SHP77 treated with DMSO at 0.1 percent for 48 hours (cell line): Measurements from ENCODE around the gene CDH20.

Experiments
- DNase-seq: peaks from one replicate; lab custom pipeline; 2025; lab: John Stamatoyannopoulos, UW

The CDH20 gene

DNA sequence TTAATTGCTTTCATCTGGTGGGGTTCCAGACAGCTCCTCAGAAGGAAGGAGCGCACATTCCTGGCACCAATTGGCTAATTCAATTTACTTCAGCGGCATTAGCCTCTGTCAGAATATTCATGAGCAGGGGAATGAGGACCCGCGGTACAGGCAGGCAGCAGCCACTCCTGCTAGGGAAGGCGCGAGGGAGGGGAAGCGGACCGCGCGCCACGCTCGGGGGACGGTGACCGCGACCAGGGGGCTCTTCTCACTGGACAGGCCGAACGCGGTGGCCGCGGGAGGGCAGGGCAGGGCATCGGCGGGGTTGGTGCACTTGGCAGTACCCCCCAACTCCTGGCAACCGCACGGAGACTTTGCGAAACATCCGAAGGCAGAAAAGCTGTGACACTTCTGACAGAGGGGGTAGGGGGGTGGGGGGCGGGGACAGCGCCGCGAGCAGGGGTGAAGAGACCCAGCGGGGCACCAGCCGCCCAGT is at the start of gene CDH20:
CDH20 (plus strand) TSS at position 160 of the 475 bp plus-strand sequence.
- no peak for DNase-seq

DNA sequence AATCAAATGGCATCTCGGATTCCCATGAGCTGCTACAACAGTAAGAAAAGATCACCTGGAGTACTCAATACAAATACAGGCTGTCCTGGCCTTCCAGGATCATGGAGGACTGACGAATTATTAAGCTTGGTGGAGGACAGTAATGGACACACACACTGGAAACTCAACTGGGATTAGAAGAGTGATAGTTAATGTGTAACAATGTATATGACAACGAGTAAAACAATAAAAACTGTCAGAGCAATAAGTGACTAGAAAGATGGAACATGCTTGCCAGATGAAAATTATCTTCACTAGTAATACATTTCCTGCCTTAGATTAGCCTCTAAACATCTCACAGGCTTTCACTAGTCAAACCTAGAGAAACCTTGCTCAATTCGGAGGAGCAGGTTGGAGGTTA is 49.2 kb upstream of the CDH20 start:
- DNase-seq, result no peak

DNA sequence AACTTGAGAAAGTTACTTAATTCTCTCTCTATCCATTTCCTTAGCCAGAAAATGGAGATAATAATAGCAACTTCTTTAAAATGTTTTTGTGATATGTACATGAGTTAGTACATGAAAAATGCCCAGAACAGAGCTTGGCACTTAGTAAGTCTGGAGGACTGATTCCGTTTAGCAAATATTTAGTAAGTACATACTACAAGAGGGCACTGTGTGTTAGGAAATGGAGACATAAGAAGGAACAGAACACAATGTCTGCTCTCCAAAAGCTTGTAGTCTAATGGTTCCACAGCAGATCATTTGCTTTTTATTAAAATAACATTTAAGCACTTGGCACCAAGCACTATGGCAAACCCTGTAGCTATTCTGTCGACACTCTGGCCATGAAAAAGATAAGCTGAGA is 47.5 kb upstream of the CDH20 start:
- no peak for DNase-seq

DNA sequence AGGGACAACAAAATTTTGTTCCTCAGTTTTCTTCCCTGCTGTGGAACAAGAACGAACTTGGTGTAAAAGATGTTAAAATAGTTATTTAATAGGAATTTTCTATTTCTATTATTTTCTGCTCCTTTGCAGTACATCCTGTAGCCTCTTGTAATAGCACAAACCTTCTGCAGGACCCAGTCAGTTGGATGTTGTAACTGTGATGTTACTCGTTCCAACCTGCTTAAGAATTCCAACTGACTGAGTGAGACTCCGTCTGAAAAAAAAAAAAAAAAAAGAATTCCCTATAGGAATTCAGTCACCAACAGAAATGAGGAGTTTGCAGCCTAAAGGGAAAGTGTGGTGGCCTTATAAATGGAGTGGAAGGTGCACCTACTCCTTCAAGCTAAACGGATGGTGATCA is 46.4 kb upstream of the CDH20 start:
- no peak for DNase-seq

DNA sequence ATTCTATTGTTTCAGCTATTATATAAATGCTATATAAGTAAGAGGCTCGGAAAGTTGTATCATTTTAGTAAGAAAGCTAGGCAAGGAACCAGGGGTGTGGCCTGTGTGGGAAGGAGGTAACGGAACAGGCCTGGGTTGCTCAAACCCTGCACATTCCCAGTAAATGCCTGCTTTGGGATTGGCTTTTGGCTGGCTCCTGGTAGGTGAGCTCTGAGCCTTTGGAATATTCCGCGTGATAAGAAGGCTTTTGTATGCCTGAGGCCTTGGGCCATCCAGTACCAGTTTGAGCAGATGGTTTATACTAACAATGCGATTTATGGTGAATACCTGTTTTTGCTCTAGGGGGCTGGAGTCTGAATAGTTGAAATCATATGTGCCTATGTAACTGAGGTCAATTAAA is 42.6 kb upstream of the CDH20 start:
- DNase-seq, result no peak

DNA sequence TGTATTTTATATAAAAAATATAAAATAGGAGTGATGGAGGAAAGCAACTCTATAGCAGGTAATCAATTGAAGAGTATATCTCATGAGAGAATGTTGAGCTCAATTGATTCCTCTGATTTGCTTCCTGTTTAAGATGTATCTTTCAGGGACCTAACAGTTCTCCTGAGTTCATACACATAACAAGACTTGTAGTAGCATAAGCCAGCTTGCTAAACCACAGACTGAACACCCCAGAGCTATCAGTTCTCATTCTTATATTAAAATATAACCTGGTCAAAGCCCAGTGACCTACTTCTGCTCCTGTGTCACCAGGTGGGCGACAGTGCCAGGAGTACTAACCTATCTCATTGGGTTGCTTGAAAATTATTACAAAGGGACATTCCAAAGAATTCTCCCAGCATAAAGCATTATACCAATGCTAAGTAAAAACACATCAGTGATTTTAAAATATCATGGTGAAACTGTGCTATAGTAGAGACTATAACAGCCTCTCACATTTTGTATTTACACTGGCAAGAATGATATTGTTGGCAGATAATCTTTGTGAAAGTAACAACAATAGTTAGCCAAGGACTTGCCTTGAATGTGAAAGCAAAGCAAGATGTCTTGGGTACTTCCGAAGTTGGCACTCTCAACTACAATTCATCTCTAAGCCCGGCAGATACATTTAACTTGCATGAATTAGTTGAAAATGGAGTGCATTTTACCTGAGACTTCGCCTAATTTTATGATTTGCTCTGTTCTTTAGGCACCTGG is 40.8 kb upstream of the CDH20 start:
- DNase-seq, result no peak

DNA sequence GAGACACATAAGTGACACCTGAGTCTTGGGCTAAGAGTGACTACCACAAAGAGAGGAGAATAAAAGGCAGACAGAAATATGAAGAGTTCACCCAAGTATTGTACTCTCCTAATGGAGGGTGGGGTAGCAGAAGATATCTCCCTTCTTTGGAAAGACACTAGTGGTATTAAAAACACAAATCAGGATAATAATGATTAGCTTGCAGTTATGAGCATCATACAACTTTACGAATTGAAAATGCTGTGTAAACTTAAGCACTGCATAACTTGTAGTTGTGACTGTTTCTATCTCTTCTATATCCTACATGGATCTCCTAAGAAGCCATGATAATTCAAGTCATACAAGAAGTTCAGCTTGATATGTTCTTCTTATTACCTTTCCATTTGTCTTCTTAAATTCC is 38.1 kb upstream of the CDH20 start:
- no peak for DNase-seq

DNA sequence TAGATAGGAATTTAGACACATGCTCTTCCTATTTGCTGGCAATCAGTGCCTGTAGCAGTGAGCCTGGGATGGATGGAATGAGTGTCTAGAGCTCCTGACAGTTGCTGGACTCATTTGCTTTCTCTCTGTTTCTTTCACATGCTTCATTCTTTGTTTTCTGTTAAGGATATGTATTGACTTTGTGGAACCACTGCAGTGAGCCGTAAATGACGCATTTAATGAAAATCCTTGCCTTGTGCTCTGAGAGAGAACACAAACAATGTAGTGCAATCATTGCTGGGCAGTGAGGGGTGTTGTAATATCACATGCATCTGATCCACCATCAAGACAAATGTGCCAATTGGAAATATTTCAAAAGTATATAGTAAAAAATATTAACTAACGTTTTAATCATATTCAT is 25.2 kb upstream of the CDH20 start:
- DNase-seq, result no peak

DNA sequence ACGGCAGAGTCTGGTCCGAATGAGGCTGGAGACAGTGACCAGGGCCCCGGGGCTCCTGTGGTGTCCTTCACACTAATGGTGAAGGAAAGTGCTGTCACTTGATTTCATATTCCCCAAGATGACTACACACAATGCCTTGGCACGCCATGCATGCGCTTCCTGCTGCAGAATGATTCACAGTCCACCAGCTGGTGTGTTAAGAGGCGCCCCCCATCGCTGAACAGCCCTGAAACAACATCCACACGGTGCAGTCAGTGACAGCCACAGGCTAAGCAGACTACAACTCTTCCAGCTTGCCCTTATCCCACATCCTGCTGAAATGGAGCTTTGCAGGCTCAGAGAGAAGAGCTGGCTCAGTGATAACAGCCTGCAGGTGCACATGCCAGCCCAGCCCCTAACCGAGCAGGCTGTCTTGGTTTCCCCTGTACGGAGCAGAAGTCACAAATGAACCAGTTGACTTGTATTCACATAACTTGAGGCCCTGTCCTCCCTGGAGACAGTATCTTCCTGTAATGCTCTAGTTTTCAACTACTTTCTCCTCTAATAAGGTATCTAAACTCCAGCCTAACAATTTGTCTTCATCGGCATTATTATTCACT is 24.3 kb upstream of the CDH20 start:
- DNase-seq, result no peak

DNA sequence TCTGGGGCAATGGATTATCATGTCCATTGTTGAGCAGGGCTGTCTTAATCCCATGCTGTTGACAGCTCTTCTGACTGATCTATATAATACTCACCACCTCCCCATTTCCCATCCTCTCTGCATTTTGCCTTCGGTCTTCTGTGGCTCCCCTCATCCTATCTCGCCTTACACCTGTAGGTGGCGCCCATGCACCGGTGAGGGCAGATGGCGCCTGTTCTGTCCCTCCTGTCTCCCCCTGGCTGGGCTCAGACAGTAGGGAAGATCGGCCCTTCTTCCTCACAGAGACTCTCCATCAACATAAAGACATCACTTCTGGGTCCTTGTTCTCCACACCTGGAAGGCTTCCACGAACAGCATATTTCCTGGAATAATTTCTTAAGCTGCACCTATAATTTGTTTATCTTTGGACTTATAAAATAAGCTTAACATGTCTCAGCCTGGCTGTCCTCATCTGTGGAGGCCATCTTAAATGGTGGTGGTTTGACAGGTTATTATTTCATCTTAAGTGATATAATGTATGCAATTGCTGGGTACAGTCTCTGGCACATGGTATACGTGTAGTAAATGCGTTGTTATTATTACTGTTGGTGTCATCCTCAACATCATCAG is 10.9 kb upstream of the CDH20 start:
- DNase-seq, result peak; percentile 16

DNA sequence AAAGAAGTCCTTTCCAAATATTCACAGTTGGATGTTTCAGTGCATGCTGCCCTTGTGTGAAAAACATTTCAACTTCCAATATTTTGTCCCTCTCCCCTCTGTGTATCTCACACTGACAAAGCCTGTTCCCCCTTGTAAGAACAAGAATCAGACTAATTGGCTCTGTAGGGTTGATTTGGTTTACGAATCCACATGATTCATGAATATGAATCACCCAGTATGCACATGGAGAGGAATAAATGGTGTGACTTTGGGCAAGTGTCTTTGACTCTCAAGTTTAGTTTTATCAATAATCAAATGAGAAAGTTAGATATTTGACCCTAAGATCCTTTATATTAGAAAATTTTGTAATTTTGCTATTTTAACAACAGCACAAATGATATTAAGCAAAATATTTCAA is 9.3 kb upstream of the CDH20 start:
- no peak for DNase-seq

DNA sequence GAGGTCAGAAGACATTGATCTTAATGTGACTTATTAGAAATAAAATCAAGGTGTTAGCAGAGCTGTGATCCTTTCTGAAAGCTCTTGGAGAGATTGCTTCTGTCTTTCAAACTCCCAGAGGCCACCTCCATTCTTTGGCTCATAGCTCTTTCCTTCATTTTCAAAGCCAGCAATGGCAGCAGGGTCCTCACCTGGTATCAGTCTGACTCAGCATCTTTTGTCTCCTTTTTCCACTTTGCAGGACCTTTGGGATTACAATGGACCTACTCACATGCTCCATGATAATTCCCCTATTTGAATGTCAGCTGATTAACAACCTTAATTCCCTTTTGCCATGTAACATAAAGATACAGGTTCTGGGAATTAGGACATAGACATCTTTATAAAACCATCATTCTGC is 6.8 kb upstream of the CDH20 start:
- DNase-seq, result no peak

DNA sequence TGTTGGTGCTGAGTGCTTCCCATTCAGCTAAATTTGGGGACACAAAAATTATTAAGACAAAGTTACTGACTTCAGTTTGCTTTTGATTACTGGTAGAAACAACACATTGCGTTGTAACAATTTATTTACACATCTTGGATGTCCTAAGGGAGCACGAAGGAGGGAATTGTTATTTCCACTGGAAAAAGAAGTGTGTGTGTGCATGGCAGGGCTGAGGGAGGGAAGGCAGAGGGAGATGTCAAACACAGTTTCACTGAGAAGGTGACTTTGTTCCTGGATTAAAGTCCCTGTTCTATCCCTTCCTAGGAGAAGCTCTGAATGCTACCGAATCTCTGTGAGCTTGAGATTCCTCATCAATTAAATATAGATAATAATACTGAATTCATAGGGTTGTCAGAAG is 3.8 kb upstream of the CDH20 start:
- no peak for DNase-seq

DNA sequence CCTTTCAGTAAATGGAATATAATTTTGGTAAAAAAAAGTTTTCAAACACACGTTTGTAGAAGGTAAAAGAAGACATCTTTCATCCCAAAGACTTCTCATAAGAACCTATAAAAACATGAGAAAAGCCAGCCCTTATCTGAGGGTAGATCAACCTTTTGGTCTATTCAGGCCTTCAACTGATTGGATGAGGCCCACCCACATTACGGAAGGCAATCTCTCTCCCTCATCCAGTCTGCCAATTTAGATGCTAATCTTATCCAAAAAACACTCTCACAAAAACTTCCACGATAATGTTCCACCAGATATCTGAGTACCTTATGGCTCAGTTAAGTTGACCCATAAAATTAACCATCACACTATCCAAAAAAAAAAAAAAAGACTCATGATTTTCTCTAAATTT is 2.2 kb upstream of the CDH20 start:
- DNase-seq, result no peak

DNA sequence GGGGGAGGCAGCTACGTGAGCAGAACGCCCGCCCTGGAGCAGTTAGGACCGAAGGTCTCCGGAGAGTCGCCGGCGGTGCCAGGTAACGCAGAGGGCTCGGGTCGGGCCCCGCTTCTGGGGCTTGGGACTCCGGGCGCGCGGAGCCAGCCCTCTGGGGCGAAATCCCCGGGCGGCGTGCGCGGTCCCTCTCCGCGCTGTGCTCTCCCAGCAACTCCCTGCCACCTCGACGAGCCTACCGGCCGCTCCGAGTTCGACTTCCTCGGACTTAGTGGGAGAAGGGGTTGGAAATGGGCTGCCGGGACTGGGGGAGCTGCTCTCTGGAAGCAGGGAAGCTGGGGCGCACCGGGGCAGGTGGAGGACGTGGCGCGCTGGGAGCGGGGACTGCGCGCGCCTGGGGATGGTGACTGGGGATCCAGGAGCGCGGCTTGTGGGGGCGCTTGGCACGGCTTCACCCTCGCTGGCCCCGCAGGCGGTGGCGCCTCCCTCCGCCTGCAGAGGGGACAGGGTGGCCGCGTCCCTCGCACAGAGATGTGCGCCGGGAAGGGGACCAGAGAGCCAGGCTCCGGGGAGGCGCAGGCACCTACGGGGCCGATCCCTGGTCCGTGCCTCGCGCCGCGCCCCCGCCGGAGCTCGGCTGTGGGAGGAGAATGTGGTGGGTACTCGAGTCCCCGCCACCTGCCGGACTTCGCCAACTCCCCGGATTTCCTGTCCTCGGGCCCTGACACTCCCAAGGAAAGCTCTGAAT is 688 bp downstream of the CDH20 start:
- DNase-seq, result no peak

DNA sequence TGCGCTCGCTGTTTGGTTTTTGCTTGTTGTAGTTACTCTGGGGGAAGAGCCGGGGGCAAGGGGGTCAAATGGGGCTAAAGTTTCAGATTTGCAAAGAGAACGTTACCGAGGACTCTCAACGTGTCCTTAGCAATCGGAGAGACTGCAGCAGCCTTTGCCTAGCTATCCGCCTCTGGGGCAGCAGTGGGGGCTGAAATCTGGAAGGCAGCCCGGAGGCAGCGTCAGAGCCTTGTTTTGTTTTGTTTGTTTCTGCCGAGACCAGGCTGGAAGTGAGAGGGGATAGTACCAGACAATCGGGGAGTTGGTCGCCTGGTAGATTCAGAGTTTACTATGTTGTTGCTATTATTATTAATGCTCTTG is 1.2 kb downstream of the CDH20 start:
- DNase-seq, result no peak

DNA sequence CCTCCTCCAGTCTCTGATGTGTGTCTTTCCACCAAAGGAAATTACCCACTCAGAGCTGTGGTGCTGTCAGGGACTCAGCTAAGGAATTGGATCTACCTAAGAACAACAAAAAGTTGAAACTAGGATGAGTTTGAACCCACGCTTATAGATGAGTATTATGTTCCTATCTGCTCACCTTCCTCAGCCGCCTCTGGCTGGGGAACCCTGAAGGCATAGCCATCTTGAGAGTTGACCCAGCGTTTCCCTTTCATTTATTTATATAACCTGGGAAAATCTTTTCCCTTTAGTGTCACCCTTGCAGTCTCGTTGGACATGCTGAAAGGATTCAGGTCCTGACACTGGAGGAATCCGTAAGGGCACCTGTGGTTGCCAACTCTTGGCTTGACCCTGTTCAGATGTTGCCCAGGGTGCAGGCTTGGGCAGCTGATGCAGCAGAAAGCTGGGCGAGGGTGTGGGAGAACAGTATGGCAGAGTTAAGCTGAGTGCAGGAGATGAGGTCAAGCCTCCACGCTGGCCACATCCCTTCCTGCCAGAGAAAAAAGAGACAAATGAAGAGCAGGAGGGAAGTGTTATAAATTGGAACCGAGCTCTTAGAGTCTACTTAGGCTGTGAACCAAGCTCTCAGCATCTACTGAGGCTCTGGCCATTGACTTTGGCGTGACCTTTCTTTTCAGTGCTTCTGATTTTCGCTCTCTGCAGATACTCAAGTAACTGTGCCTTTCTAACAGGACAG is 1.9 kb downstream of the CDH20 start:
- DNase-seq, result no peak

DNA sequence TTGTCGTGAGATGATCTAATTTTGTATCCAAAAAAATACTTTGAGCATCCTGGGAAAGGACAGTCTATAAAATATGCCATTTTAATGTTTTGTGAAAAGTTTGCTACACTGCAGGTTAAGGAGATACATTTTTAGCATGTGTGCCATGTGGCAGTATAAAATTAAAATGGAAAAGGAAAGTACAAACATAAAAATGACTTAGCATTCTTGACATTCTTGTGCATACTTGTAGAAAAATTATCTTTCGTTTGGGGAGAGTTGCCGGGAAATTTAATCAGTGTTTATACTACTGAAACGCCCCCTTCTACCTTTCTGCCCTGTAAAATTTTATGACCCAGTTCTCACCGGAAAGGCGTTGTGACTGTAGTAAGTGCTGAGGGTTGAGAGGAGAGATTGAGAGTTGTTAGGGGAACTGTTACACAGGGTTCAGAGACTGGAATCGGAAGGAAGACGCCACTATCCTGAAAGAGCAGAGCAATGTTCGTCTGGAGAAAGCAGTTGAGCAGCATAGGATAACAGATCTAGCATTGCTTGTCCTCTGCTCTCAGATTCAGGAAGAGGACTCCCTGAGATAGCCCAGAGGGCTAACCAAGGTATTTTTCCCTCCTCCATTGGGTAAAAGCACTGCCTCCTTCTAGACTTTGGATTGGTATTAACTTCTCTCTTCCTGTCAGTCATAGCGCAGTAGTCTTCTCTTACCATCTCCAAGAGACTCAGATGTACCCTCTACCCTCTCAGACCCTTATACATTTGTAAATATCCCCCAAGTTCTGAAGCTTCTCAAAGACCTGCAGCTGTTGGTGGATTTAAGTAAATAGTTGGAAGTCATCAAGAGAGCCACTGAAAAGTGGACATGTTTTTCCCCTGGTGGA is 2.7 kb downstream of the CDH20 start:
- no peak for DNase-seq

DNA sequence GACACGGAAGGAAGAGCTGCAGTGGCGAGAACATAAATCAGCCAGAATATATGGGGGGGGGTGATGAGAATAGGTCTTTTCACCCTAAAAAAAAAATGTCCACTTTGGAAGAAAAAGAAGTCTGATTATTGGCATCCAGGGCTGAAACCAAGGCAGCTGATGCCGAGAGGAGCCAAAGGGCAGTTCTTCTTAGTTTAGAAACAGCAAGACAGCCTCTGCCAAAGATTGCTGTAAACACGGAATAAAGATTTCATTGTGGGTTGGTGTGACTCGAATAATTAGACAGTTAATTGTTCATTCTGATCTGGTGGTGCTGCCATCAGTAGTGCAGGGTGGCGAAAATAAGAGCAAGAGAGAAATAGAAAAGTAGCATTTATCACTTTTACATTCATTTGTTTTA is 3.5 kb downstream of the CDH20 start:
- DNase-seq, result no peak

DNA sequence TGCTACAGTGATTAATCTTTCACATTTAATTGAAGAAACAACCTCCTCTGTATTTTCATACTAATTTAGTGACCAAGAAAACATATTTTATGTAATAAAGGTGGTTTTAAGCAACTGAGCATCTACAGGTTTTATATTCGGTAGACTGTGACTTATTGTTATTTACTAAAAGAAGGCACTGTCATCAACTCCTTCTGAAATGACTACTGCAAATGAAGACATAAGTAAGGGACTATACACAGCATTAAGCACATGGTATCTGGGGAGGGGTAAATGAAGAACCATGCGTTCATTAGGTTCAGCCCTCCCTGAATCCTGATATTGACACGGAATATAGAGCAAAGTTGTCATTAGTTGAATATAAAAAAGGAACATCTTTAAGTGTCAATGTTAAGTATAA is 4.3 kb downstream of the CDH20 start:
- DNase-seq, result no peak

DNA sequence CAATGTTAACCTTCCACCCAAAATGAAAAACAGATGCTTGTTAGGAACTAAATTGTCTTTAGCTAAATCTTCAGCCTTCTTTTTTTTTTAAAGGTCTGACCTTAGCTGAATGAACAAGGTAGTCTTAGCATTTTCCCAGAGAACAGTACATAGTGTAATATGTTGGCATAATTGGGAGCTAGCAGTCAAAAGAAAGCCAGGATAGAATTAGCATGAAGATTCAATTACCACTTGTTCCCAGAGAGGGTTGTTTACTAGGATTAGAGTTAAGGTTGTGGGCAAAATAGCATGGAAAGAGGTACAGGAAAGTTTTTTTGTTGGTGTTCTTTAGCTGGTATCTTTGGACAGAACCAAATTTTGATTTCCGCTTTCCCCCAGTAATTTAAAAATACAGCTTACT is 6.9 kb downstream of the CDH20 start:
- no peak for DNase-seq
